HG03175 (cell line): ENCODE data around the gene UQCC2.

Experiments
- ATAC-seq: cut with Tn5 transposase; IDR thresholded peaks from one replicate; pipeline ENCODE4 v1.9.1; 2021; ENCODE audit warnings: mild to moderate bottlenecking, moderate library complexity; ENCODE audit not compliant: unreplicated experiment

UQCC2 gene

DNA sequence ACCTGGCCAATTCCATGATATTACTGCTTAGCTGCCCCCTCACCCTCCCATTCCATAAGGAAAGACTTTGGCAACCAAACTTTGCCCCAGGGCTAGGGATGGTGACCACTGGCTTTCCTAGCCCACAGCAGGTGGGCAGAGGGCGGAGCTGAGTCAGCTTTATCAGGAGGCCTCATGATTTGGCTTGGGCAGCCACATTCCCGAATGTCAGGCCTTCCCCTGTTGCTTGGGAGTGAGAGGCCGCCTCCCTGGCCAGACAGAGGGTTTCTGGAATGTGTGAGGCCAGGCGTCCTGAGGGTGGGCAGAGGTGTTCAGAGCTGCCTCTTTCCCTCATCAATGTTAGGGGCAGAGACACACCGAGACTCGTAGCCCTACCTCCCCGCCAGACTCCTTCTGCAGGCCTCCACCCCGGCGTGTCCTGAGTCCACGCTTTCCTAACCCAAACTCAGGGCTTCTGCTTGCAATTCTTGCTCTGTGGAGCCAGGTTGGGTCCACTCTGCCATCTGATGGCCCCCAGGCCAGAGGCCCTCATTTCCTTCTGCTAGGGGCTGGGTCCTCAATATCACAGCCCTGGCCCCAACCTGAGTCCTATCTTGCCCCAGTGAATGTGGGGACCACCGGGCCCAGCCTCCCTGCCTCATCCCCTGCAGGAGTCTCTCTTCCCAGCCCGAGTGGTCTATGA is 19.3 kb downstream of the UQCC2 start:
- no peak for ATAC-seq

- ATAC-seq = no peak
These were observed 19.9 kb downstream of the UQCC2 start for GRCh38 chr6:33691456-33692077.

- no peak for ATAC-seq
These were observed 20.7 kb downstream of the UQCC2 start for GRCh38 chr6:33690766-33691165.

DNA sequence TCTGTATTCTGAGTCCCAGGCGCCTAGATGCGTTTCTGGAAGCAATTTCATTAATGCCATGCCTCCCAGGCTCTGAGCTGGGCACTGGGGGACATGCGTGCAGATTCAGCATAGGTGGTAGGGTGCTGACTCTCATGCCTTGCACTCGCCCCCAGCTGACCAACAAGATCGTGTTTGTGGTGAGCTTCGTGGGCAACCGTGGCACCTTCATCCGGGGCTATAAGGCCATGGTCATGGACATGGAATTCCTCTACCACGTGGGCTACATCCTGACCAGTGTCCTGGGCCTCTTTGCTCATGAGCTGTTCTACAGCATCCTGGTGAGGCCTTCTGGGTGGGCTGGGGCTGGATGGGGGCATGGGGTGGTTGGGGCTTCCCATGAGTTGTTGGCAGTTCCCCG is 21.6 kb downstream of the UQCC2 start:
- ATAC-seq = no peak

- ATAC-seq = no peak
These were observed 22.4 kb downstream of the UQCC2 start for GRCh38 chr6:33689148-33689494.

DNA sequence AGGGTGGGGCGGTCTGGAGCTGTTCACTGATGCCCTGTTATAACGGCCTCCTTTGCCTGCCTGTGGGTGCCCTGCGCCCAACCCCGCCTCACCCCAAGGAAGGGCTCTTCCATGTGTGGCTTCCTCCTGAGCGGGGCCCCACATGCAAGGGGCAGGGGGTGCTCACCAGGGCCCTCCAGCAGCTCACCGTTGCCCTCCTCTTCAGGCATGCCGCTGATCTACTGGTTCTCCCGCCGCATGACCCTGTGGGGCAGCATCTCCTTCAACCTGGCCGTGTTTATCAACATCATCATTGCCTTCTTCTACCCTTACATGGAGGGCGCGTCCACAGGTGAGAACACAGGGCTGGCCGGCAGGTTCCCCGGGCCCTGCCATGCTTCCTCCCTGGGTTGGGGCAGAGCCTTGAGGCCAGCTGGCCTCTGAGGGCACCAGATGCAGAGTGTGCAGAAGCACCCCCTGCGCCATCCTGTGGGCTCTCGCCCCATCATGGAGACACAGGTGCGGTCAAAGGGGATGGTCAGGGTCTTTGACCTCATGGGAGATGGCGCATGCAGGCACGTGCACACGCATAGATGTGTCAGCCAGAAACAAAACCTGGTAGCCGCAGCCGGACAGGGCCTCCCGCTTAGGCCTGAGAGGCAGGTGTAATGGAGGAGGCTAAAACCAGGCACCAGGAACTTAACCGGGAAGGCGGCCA is 22.9 kb downstream of the UQCC2 start:
- no peak for ATAC-seq

DNA sequence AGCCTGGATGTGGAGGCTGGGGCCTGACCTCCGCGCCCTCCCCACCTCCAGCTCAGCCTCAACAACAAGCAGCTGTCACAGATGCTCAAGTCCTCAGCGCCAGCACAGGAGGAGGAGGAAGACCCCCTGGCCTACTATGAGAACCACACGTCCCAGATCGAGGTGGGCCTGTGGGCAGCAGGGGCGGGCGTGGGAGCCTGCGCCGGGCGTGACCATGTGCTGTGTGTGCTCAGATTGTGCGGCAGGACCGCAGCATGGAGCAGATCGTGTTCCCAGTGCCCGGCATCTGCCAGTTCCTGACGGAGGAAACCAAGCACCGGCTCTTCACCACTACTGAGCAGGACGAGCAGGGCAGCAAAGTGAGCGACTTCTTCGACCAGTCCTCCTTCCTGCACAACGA is 23.5 kb downstream of the UQCC2 start:
- no peak for ATAC-seq

DNA sequence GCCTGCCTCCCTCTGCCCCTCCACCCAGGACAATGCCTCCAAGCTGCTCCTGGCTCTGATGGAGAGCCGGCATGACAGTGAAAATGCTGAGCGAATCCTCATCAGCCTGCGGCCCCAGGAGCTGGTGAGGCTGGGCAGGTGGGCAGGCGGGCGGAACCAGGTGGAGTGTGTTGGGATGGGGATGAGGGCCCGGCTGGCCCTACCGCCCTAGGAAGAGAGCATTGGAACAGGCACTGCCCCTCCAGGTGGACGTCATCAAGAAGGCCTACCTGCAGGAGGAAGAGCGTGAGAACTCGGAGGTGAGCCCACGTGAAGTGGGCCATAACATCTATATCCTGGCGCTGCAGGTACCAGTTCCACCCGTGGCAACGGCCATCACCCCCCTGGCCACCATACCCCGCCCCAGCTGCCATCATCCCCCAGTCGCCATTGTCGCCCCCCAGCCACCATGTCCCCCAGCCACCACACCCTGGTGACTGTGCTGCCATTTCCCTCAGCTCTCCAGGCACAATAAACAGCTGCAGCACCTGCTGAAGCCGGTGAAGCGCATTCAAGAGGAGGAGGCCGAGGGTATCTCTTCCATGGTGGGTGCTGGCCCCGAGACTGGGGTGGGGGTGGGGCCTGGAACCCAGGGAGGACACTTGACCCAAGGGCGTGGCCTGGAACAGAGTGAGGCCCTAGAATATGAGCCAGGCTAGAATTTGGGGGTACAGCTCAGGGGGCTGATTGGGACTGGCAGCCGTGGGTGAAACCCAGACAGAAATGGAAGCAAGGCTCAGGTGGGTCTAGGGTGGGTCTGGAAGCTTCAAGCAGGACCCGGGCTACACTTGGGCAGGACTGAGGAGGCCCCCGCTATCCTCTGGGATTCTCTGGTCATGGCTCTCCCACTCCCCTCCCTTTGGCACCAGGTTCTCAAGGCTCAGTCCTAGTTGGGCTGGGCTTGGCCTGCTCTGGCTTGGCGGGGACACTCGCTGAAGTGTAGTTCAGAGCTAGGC is 24.2 kb downstream of the UQCC2 start:
- no peak for ATAC-seq

- ATAC-seq = no peak
These were observed 25.1 kb downstream of the UQCC2 start for GRCh38 chr6:33686225-33686924.

DNA sequence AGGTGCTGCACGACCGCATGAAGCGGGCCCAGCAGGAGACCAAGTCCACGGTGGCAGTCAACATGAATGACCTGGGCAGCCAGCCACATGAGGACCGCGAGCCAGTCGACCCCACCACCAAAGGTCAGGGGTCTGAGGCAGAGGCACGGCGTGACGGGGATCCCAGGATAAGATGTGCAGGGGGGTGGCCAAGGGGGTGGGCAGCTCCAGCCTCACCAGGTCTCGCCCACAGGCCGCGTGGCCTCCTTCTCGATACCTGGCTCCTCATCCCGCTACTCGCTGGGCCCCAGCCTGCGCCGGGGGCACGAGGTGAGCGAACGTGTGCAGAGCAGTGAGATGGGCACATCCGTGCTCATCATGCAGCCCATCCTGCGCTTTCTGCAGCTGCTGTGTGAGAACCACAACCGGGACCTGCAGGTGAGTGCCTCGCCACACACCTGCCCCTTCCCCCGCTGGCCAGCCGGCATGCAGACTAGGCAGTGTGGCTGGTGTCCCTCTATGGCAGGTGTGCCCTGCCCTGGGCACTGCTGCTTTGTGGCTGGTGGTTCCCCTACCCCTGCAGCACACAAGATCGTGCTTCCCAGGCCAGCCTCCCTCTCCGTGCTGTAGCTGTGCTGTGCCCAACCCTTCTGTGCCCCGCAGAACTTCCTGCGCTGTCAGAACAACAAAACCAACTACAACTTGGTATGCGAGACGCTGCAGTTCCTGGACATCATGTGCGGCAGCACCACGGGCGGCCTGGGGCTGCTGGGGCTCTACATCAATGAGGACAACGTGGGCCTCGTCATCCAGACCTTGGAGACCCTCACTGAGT is 25.9 kb downstream of the UQCC2 start:
- ATAC-seq = no peak

- ATAC-seq = no peak
These were observed 26.5 kb downstream of the UQCC2 start for GRCh38 chr6:33684983-33685382.

DNA sequence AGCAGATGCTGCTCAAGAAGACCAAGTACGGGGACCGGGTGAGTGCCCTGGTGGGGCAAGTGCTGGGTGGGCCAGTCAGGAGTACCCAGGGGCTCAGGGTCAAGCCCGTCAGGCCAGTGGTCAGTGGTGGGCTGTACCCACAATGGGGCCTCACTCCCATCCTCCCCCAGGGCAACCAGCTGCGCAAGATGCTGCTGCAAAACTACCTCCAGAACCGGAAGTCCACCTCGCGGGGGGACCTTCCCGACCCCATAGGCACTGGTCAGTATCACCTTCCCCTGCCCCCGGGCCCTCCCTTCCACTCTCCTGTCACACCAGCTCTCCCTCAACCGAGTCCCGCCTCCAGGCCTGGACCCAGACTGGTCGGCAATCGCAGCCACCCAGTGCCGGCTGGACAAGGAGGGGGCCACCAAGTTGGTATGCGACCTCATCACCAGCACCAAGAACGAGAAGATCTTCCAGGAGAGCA is 27.0 kb downstream of the UQCC2 start:
- no peak for ATAC-seq

GRCh38 chr6:33683576-33684427 is 27.7 kb downstream of the UQCC2 start:
- ATAC-seq = no peak

- ATAC-seq = no peak
These were observed 28.4 kb downstream of the UQCC2 start for GRCh38 chr6:33683051-33683571.

DNA sequence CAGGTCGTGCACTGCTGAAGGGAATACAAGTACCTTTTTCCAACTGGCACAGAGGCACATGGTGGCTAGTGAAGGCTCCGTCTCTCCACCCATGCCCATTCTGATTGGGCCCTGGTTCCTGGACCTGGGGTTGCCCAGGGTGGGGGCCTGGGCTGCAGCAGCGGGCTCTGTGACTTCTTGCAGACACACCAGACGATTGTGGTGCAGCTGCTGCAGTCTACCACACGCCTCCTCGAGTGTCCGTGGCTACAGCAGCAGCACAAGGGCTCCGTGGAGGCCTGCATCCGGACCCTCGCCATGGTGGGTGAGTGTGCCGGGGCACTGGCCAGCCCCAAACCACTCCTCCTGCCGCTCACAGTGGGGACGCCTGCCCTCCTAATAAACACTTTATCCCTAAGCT is 29.2 kb downstream of the UQCC2 start:
- ATAC-seq = no peak

DNA sequence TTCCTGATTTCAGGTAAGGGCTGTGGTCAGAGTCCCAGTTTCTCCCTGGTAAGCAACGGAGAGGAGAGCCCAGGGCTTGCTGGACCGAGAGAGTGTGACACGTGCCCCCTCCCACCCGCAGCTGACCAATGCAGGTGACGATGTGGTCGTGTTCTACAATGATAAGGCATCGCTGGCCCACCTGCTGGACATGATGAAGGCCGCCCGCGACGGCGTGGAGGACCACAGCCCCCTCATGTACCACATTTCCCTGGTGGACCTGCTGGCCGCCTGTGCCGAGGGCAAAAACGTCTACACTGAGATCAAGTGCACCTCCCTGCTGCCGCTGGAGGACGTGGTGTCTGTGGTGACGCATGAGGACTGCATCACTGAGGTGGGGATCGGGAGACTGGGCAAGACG is 31.7 kb downstream of the UQCC2 start:
- no peak for ATAC-seq

DNA sequence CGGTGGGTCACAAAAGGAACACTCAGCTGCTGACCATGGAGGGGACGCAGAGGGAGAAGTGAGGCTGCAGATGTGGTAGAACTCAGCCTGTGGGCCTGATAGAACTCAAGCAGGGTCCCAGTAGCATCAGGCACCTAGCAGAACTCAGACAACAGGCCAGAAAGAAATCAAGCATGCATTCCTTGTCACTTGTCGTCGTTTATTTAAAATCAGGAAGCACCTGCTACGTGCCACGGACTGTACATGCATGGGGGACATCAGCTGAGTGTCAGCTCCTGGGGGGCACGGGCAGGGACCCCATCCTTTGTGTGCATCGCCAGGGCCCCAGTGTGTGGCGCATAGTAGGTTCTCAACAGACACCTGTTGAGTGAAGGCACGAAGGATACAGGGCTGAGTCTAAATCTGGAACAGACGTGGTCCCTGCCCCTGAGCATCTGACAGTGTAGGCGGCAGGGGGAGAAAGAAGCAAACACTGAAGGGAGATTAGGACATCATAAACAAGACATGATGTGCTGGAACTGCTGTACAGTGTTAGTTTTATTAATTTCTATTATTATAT is 32.5 kb downstream of the UQCC2 start:
- ATAC-seq = no peak
